ENCODE data around the gene CDA.

CDA gene

GRCh38 chr1:20618550-20618949 lies 29.7 kb downstream of the CDA start:
- no peak for DNase-seq

- no peak for DNase-seq
Observed at GRCh38 chr1:20619999-20620398, 31.1 kb downstream of the CDA start.

- no peak for DNase-seq
Observed at GRCh38 chr1:20621012-20621411, 32.1 kb downstream of the CDA start.

- DNase-seq = no peak
Observed at GRCh38 chr1:20624709-20625108, 35.8 kb downstream of the CDA start.

GRCh38 chr1:20625176-20626097 lies 36.5 kb downstream of the CDA start:
- DNase-seq = no peak

- DNase-seq = no peak
Observed at GRCh38 chr1:20626098-20626427, 37.2 kb downstream of the CDA start.

- no peak for DNase-seq
Observed at GRCh38 chr1:20626524-20626923, 37.6 kb downstream of the CDA start.

DNA sequence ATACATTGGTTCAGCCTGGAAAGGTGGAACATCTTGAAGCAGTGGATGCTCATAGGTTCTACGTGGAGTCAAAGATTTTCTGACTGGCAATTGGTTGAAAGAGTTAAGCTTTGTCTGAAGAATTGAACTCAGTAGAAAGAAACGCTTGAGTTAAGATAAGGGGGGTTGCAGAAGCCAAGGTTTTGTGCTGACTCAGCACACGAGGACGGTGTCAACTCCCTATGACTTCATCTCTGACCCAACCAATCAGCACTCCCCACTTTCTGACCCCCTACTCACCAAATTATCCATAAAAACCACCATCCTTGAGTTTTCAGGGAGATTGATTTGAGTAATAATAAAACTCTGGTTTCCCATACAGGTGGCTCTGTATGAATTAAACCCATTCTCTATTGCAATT lies 41.8 kb downstream of the CDA start:
- no peak for DNase-seq

GRCh38 chr1:20632386-20632785 lies 43.5 kb downstream of the CDA start:
- DNase-seq = no peak

- peak; percentile 99 for DNase-seq
Observed at GRCh38 chr1:20633190-20634064, 44.5 kb downstream of the CDA start, which contains the start of gene PINK1. PINK1 (plus strand) TSS chr1:20633458; CDS start chr1:20633549, 91 bp downstream.

GRCh38 chr1:20634065-20634593 lies 45.2 kb downstream of the CDA start:
- DNase-seq = no peak

DNA sequence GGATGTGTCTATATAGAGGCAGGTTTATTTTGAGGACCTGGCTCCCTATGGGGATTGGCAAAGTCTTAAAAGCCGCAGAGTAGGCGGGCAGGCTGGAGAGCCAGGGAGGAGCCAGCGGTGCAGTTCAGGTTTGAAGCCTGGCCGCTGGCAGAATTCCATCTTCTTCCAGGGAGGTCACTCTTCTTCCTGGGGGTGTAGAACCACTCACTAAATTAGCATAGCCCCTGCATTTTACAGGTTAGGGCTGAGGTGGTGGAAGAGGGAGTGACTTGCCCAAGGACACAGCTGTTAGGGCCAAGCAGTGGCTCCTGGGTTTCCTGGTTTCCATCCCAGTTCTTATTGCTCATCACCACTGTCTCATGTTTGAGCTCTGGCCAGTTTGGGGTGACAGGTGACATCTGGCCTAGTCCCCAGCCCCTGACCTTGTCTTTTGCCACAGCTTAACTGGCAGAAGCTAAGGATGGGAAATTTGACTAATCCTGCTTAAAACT lies 45.7 kb downstream of the CDA start:
- DNase-seq = no peak

- DNase-seq = no peak
Observed at GRCh38 chr1:20636785-20637347, 48.0 kb downstream of the CDA start.

DNA sequence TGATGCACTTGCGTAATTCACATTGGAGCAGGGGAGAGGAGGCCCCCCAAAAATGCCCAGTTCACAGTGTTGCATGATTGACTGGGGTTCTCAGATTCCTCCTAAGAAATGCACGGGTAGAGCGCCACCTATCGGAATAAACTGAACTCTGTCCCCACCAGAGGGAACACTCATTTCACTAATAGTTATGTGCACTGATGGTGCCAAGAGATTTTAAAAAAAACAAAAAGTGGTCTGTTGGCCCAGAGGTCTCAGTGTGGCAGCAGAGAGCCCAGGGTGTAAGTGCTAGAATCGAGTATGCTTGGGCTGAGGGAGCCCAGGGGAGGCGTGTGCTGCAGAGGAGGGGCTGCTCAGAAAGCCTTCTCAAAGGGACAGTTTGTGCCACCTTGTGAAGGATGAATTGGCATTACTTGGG lies 51.3 kb downstream of the CDA start:
- peak; percentile 73 for DNase-seq

GRCh38 chr1:20641975-20642374 lies 53.1 kb downstream of the CDA start:
- no peak for DNase-seq

DNA sequence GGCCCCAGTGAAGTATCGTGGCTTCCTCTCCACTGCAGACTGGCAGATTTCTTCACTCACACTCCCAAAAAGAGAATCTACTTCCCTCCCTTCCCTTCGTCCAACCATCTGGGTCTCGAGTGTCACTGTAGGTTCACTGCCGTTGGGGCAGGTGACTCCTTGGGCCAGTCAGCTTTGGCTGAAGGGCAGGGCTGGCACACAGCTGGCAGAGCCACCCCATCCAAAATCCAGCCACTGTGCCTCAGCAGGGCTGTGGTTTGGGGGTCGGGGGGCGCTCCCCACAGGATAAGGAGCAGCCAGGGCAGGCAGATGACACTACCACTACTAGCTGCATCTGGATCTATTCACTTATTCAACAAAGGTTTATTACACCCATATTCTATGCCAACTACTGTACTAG lies 54.2 kb downstream of the CDA start:
- no peak for DNase-seq

- DNase-seq = no peak
Observed at GRCh38 chr1:20644416-20644815, 55.5 kb downstream of the CDA start.

DNA sequence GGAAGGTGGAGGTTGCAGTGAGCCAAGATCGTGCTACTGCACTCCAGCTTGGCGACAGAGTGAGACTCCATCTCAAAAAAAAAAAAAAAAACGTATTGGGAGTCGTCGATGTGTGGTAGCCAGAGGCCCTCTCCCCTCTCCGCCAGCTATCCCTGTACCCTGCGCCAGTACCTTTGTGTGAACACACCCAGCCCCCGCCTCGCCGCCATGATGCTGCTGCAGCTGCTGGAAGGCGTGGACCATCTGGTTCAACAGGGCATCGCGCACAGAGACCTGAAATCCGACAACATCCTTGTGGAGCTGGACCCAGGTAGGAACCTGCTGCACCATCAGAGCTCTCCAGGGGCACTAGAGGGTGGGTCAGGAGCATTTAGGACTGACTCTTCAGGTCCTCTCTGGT lies 56.5 kb downstream of the CDA start:
- no peak for DNase-seq

DNA sequence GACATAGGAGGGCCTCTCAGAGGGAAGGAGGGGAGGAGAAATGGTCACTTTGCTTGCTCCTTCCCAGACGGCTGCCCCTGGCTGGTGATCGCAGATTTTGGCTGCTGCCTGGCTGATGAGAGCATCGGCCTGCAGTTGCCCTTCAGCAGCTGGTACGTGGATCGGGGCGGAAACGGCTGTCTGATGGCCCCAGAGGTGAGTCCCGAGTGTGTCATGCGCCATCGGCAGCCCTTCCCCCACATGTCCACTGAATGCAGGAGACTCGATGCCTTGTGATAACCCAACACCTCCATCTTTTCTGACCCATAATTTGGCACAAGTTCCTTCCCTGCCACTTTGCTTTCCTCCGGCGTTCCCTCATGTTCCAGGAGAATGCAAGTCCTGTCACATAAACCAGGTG lies 59.5 kb downstream of the CDA start:
- no peak for DNase-seq

GRCh38 chr1:20648946-20649345 lies 60.0 kb downstream of the CDA start:
- no peak for DNase-seq

GRCh38 chr1:20652300-20652699 lies 63.4 kb downstream of the CDA start:
- DNase-seq = no peak

DNA sequence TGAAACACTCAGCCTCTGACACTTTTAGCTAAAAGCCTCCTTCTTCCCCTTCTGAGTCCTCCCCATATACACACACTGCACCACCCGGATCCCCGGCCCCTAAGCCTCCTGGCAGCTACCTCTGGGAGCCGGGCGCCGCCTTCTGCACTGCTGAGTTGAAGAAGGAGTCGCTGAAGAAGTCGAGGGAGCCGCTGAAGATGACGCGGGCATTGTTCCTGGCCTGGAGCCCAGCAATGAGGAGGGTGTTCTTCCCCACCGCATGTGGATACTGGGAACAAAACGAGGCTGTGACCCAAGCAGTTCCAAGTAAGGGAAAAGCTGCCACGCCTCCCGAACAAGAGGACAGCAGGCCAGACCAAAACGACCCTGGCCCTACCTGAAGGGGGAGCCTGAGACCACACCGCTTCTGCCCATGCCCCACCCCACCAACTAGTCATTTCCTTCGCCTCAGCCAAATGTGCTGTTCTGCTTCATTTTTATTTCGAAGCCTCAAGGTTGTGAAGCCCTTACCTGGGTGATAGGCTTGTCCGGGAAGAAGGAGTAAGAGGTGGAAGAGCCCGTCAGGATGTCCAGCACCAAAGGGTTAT lies 65.3 kb downstream of the CDA start:
- no peak for DNase-seq

- no peak for DNase-seq
Observed at GRCh38 chr1:20657024-20657423, 68.1 kb downstream of the CDA start.

Data from activated CD8-positive, alpha-beta memory T cell treated with anti-CD3 and anti-CD28 coated beads, Interleukin-2, amount 50 U/mL, for 48 hours (primary cell).